Measurements from ENCODE around the gene CD300A. TPM values are rescaled to one million over a fixed set of nuclear protein-coding genes. Genes with fewer than 3 reads are reported as not detected.

The CD300A gene
- total and polyA plus RNA-seq, 12 donors = 1.6 to 26.6 (median 12.8) TPM

DNA sequence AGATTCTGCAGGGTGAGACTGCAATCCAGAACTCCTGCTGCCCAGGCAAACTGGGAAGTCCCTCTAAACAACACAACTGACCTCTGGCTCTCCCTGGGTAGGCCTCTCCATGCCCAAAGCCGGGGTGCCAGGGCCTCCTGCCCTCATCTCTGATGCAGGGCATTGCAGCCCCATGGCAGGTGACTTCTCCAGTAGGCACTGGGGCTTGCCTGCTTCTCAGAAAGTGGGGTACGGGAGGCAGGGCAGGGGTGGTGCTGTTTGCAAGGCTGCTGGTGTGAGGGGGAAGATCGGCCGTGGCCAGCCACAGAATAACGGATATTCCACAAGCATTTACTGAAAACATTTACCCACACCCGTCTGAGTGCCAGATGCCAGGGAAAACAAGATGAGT is 38.7 kb upstream of the CD300A start:
- Histone ChIP-seq H3K9me3 (replicated peaks in 1 of 3) (no peaks in the 10 kb centered on the region), H3K27me3 (no peaks in the 10 kb centered on the region), H3K4me1 (replicated peaks in 1 of 2) (peaks cover 18 to 27% of the 10 kb centered on the region in 2 donors), H3K36me3 (replicated peaks in 1 of 2) (no peaks in the 10 kb centered on the region), H3K4me3 (no peak overlapping the region), H3K27ac (peak overlapping the region in 1 of 5 donors; percentile 34)
- WGBS, 4 donors = 79 to 89% (median 84%) methylated on average over 4 to 6 of the region's 6 CpGs
- no peak for DNase-seq
- TF ChIP-seq, protein P1, sequence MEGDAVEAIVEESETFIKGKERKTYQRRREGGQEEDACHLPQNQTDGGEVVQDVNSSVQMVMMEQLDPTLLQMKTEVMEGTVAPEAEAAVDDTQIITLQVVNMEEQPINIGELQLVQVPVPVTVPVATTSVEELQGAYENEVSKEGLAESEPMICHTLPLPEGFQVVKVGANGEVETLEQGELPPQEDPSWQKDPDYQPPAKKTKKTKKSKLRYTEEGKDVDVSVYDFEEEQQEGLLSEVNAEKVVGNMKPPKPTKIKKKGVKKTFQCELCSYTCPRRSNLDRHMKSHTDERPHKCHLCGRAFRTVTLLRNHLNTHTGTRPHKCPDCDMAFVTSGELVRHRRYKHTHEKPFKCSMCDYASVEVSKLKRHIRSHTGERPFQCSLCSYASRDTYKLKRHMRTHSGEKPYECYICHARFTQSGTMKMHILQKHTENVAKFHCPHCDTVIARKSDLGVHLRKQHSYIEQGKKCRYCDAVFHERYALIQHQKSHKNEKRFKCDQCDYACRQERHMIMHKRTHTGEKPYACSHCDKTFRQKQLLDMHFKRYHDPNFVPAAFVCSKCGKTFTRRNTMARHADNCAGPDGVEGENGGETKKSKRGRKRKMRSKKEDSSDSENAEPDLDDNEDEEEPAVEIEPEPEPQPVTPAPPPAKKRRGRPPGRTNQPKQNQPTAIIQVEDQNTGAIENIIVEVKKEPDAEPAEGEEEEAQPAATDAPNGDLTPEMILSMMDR (IDR thresholded peaks at IDR 0.05) = no peak
- no peak for TF ChIP-seq POLR2A (IDR thresholded peaks at IDR 0.05)
- intact Hi-C loops (cut with DNase I) = no loop called here

DNA sequence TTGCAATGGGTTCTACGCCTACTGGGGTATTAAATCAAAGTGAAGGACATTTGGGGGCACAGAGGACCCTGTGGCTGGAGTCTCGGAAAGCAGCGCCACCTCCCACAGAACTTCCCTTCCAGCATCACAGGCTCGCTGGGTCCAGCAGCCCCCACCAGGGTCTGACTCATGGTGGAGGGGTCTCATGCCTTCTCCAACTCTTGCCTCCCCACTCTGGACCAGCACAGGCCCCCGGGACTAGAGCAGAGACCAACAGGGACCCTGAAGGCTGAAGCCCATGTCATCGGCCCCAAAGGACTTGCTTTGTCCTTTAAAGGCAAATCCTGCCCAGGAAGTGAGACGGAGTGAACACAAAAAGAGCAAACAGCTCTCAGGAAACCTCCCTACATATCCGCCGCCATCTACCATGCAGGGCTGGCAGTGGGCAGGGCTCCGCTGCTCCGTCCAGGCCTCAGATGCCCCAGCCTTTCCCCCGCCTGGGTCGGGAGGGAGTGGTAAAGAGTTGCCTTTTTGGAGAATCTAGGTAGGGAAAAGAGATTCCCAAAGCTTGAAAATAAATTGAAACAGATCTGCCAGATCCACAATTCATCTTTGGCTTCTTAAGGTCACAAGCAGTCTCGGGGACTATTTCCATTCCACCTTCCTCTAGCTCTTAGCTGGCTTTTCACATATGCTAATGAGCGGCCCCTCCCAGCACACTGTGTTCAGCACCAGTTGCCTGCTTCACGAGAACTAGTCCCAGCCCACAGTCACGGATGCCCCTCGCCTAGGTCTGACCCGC is 36.6 kb upstream of the CD300A start:
- 63 to 73% (median 69%) methylated on average over 12 to 19 of the region's 19 CpGs for WGBS, 4 donors
- Histone ChIP-seq H3K4me3 (peak overlapping the region in 1 of 4 donors; percentile 91), H3K4me1 (replicated peaks in 1 of 2) (peaks cover 23 to 29% of the 10 kb centered on the region in 2 donors), H3K36me3 (replicated peaks in 1 of 2) (no peaks in the 10 kb centered on the region), H3K27ac (peak overlapping the region; percentile 37 to 93 (median 89)), H3K9me3 (replicated peaks in 1 of 3) (no peaks in the 10 kb centered on the region), H3K27me3 (no peaks in the 10 kb centered on the region)
- DNase-seq = peak in 2 of 7 donors; percentile 28 to 45
- intact Hi-C loops (cut with DNase I) = no loop called here
- TF ChIP-seq POLR2A (IDR thresholded peaks at IDR 0.05) = no peak
- TF ChIP-seq, protein P1 (IDR thresholded peaks at IDR 0.05) = no peak

DNA sequence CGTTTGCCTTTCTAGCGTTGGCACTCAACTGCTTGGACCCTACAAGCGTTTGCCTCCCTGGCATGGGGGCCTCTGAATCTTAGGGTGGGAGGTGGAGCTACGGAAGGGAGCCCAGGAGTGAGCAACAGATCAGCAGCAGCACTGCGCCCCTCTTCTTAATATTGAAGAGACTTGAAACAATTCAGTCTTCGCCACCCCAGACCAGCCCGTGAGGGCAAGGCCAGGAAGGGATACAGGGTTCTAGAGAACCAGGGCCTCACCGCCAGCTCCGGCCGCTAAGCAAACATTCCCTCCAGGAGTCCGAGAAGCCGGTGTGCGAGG is 36.1 kb upstream of the CD300A start:
- intact Hi-C loops (cut with DNase I) = no loop called here
- DNase-seq = peak in 4 of 7 donors; percentile 24 to 46 (median 36)
- TF ChIP-seq, protein P1 (IDR thresholded peaks at IDR 0.05) = no peak
- no peak for TF ChIP-seq POLR2A (IDR thresholded peaks at IDR 0.05)
- Histone ChIP-seq H3K4me3 (peak overlapping the region in 2 of 4 donors; percentile 59 to 91), H3K36me3 (replicated peaks in 1 of 2) (no peaks in the 10 kb centered on the region), H3K27ac (peak overlapping the region; percentile 37 to 93 (median 89)), H3K27me3 (no peaks in the 10 kb centered on the region), H3K9me3 (replicated peaks in 1 of 3) (no peaks in the 10 kb centered on the region), H3K4me1 (replicated peaks in 1 of 2) (peaks cover 23 to 29% of the 10 kb centered on the region in 2 donors)
- WGBS, 4 donors = 2 to 30% (median 14%) methylated on average over 8 to 13 of the region's 13 CpGs

DNA sequence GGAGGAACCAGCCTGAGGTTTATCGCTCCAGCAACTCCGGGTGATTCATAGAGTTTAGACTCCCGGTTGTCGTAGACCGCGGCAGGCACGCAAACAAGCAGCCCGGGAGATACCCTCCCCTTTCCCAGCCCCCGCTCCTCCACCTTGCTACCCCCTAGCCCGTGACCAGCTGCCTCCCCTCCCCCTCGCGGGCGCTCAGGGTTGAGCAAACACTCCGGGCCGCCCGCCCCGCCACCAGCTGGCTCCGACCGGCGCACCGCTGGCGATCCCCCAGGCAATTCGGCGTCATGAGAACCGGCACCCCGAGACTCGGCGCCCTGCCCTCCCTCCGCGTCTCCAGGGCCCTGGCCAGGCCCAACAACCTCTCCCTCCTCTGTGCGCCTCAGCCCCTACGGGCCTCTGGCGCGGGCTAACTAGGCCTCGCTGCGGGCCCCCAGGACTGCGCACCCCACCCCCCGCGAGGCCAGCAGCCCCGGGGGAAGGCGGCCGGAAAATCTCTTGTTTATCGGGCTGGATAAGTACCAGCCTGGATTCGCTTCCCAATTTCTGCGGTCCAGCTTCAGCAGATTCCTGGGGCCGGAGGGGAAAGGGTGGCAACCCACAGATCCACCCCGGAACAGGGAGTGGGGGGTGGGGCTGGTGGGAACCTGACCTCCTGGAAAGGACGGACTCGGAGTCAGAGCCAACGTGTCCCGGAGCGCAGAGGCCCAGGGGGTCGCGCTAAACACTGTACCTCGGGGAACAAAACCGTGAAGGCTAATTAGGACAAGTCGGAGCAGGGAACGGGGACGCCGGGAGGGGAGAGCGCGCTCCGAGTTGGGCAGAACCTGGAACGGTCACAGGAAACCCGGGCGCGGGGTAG is 35.5 kb upstream of the CD300A start:
- H3K4me1 ChIP-seq (replicated peaks in 1 of 2) = peaks cover 23 to 32% of the 10 kb centered on the region in 2 donors
- H3K9me3 ChIP-seq (replicated peaks in 1 of 3) = no peaks in the 10 kb centered on the region
- intact Hi-C loops (cut with DNase I) = no loop called here
- H3K27me3 ChIP-seq = no peaks in the 10 kb centered on the region
- no peaks in the 10 kb centered on the region for H3K36me3 ChIP-seq (replicated peaks in 1 of 2)
- WGBS, 4 donors = 0 to 1% (median 0%) methylated on average over 10 to 67 of the region's 67 CpGs
- TF ChIP-seq, protein P1 (IDR thresholded peaks at IDR 0.05) = no peak
- peak in 1 of 2 donors; percentile 74 for TF ChIP-seq POLR2A (IDR thresholded peaks at IDR 0.05)
- peak overlapping the region; percentile 6 to 91 (median 43) for H3K4me3 ChIP-seq
- DNase-seq = peak; percentile 82 to 94 (median 86)
- peak overlapping the region; percentile 37 to 93 (median 89) for H3K27ac ChIP-seq

Data from adrenal gland (tissue), 12 donors.